Fibroblast of the aortic adventitia (primary cell): ENCODE data around the gene POU6F2. TPM values are rescaled to one million over a fixed set of nuclear protein-coding genes. Genes with fewer than 3 reads are reported as not detected.
A peak's percentile ranks its signal among the peaks of the same experiment; 100 is the strongest.

Experiments used
- DNase-seq: peaks from one replicate; pipeline ENCODE4 v3.0.0-alpha.2; 2010; ENCODE audit warnings: low read depth
- H3K4me3 ChIP-seq: 2 replicates; pipeline ENCODE4 v1.5.1; 2011; ENCODE audit warnings: low read depth, mild to moderate bottlenecking, control low read depth, low read length, moderate library complexity
- CTCF ChIP-seq: IDR thresholded peaks from 2 replicates; pipeline ENCODE4 v1.5.1; 2011; ENCODE audit warnings: mild to moderate bottlenecking, low read length, control low read depth, inconsistent platforms; ENCODE audit not compliant: insufficient read depth
- total RNA-seq: library from RNA; depleted of rRNA; stranded (reverse); fragments of >200 nt; gene quantifications from 2 replicates; pipeline ENCODE4 v1.2.3, GENCODE V29; 2012; ENCODE audit warnings: low replicate concordance

Gene POU6F2
- total RNA-seq, 1 donor, result not detected

- no peak overlapping the region for H3K4me3 ChIP-seq
- no peak for DNase-seq
- TF ChIP-seq CTCF, result no peak
Measured at GRCh38 chr7:39270018-39270417, 292.3 kb downstream of the POU6F2 start.

- H3K4me3 ChIP-seq, result no peak overlapping the region
- no peak for TF ChIP-seq CTCF
- peak; percentile 4 for DNase-seq
Measured at GRCh38 chr7:39271402-39271801, 293.7 kb downstream of the POU6F2 start.

- DNase-seq, result no peak
- no peak for TF ChIP-seq CTCF
Measured at GRCh38 chr7:39272111-39272510, 294.4 kb downstream of the POU6F2 start.

GRCh38 chr7:39272691-39273090 lies 295.0 kb downstream of the POU6F2 start:
- H3K4me3 ChIP-seq, result no peak overlapping the region
- DNase-seq, result no peak
- no peak for TF ChIP-seq CTCF

More at GRCh38 chr7:39272111-39272510, 294.4 kb downstream of the POU6F2 start:
- no peak overlapping the region for H3K4me3 ChIP-seq

- H3K4me3 ChIP-seq, result no peak overlapping the region
- DNase-seq, result no peak
- no peak for TF ChIP-seq CTCF
Measured at GRCh38 chr7:39280337-39280736, 302.6 kb downstream of the POU6F2 start.

GRCh38 chr7:39285256-39285655 lies 307.5 kb downstream of the POU6F2 start:
- no peak overlapping the region for H3K4me3 ChIP-seq
- no peak for DNase-seq
- TF ChIP-seq CTCF, result no peak

GRCh38 chr7:39288303-39288702 lies 310.6 kb downstream of the POU6F2 start:
- TF ChIP-seq CTCF, result no peak
- DNase-seq, result no peak
- no peak overlapping the region for H3K4me3 ChIP-seq
